ENCODE measurements around the gene DYSF.

The DYSF gene

GRCh38 chr2:71687412-71687811 is 234.1 kb downstream of the DYSF start:
- DNase-seq (ENCODE audit: low read depth in 1 of 2, low spot score in 1 of 2): no peak

- DNase-seq (ENCODE audit: low read depth in 1 of 2, low spot score in 1 of 2): no peak
Observed at GRCh38 chr2:71688530-71688929, 235.2 kb downstream of the DYSF start.

GRCh38 chr2:71689393-71689792 is 236.0 kb downstream of the DYSF start:
- no peak for DNase-seq (ENCODE audit: low read depth in 1 of 2, low spot score in 1 of 2)

- no peak for DNase-seq (ENCODE audit: low read depth in 1 of 2, low spot score in 1 of 2)
Observed at GRCh38 chr2:71689968-71690834, 236.8 kb downstream of the DYSF start.

GRCh38 chr2:71690876-71691475 is 237.6 kb downstream of the DYSF start:
- no peak for DNase-seq (ENCODE audit: low read depth in 1 of 2, low spot score in 1 of 2)

- DNase-seq (ENCODE audit: low read depth in 1 of 2, low spot score in 1 of 2): no peak
Observed at GRCh38 chr2:71691747-71692441, 238.5 kb downstream of the DYSF start.

GRCh38 chr2:71692621-71693277 is 239.4 kb downstream of the DYSF start:
- no peak for DNase-seq (ENCODE audit: low read depth in 1 of 2, low spot score in 1 of 2)

- DNase-seq (ENCODE audit: low read depth in 1 of 2, low spot score in 1 of 2): no peak
Observed at GRCh38 chr2:71693286-71694270, 240.2 kb downstream of the DYSF start.

GRCh38 chr2:71694501-71695234 is 241.3 kb downstream of the DYSF start:
- DNase-seq (ENCODE audit: low read depth in 1 of 2, low spot score in 1 of 2): no peak

GRCh38 chr2:71695235-71696120 is 242.1 kb downstream of the DYSF start:
- no peak for DNase-seq (ENCODE audit: low read depth in 1 of 2, low spot score in 1 of 2)

GRCh38 chr2:71696381-71696780 is 243.0 kb downstream of the DYSF start:
- DNase-seq (ENCODE audit: low read depth in 1 of 2, low spot score in 1 of 2): no peak

GRCh38 chr2:71697106-71698004 is 244.0 kb downstream of the DYSF start:
- DNase-seq (ENCODE audit: low read depth in 1 of 2, low spot score in 1 of 2): no peak

GRCh38 chr2:71699428-71699827 is 246.1 kb downstream of the DYSF start:
- DNase-seq (ENCODE audit: low read depth in 1 of 2, low spot score in 1 of 2): no peak

GRCh38 chr2:71700041-71700657 is 246.8 kb downstream of the DYSF start:
- no peak for DNase-seq (ENCODE audit: low read depth in 1 of 2, low spot score in 1 of 2)

- no peak for DNase-seq (ENCODE audit: low read depth in 1 of 2, low spot score in 1 of 2)
Observed at GRCh38 chr2:71700658-71701397, 247.5 kb downstream of the DYSF start.
